ENCODE results near the gene TIGD2.

The TIGD2 gene

GRCh38 chr4:89161841-89162240 is 50.5 kb downstream of the TIGD2 start:
- H3K9ac ChIP-seq (ENCODE audit: low read depth, low read length, poor library complexity), result no peak overlapping the region
- H3K36me3 ChIP-seq (replicated peaks in 1 of 2; ENCODE audit: control insufficient read depth in 2 of 2, insufficient read depth in 2 of 2, low read length in 2 of 2), result no peaks in the 10 kb centered on the region
- no peak overlapping the region for H2BK120ac ChIP-seq (ENCODE audit: low read depth, low read length)
- H3K27me3 ChIP-seq (ENCODE audit: control insufficient read depth in 3 of 3, insufficient read depth in 3 of 3, low read depth in 1 of 3, low read length in 3 of 3), result peaks cover 0 to 2% (median 0%) of the 10 kb centered on the region in 3 experiments
- H2BK15ac ChIP-seq (ENCODE audit: low read length), result no peak overlapping the region
- no peaks in the 10 kb centered on the region for H3K9me3 ChIP-seq (replicated peaks in 1 of 2; ENCODE audit: control insufficient read depth in 2 of 2, insufficient read depth in 1 of 2, low read depth in 1 of 2, low read length in 2 of 2)
- H2AFZ ChIP-seq (ENCODE audit: low read length), result no peak overlapping the region
- no peak overlapping the region for H4K91ac ChIP-seq (ENCODE audit: low read depth, low read length, poor library complexity)
- H3K4me2 ChIP-seq (ENCODE audit: insufficient read depth, low read length, poor library complexity, severe bottlenecking), result no peak overlapping the region
- no peak overlapping the region for H3K14ac ChIP-seq (ENCODE audit: low read length)
- no peak overlapping the region for H2BK12ac ChIP-seq (ENCODE audit: low read length)
- no peak overlapping the region for H4K8ac ChIP-seq (ENCODE audit: low read depth, low read length)
- no peaks in the 10 kb centered on the region for H3K79me1 ChIP-seq (ENCODE audit: low read depth, low read length)
- no peak overlapping the region for H2AK5ac ChIP-seq (ENCODE audit: low read depth, low read length)
- H3K4ac ChIP-seq (ENCODE audit: low read length), result no peak overlapping the region
- no peak overlapping the region for H3K23ac ChIP-seq (ENCODE audit: low read depth, low read length, poor library complexity)
- H3K4me1 ChIP-seq (ENCODE audit: control insufficient read depth in 2 of 2, insufficient read depth in 1 of 2, low read depth in 1 of 2, low read length in 2 of 2), result no peaks in the 10 kb centered on the region
- no peak for DNase-seq (ENCODE audit: low spot score)
- no CpG with 5 or more reads among the region's 2 CpGs for WGBS, 2 donors (ENCODE audit: extremely low coverage in 2 of 2, insufficient read length in 2 of 2, insufficient replicate concordance in 1 of 2)
- no peak overlapping the region for H3K18ac ChIP-seq (ENCODE audit: low read length)
- no peak overlapping the region for H3K4me3 ChIP-seq (ENCODE audit: low read length in 2 of 2)
- H3K27ac ChIP-seq (replicated peaks; ENCODE audit: low read length), result no peak overlapping the region
- H2BK5ac ChIP-seq (ENCODE audit: low read length), result no peak overlapping the region

GRCh38 chr4:89162496-89162895 is 51.2 kb downstream of the TIGD2 start:
- no peak for DNase-seq (ENCODE audit: low spot score)
- H4K91ac ChIP-seq (ENCODE audit: low read depth, low read length, poor library complexity), result no peak overlapping the region
- WGBS, 2 donors (ENCODE audit: extremely low coverage in 2 of 2, insufficient read length in 2 of 2, insufficient replicate concordance in 1 of 2), result no CpG with 5 or more reads among the region's 3 CpGs
- H3K4ac ChIP-seq (ENCODE audit: low read length), result no peak overlapping the region
- H3K79me1 ChIP-seq (ENCODE audit: low read depth, low read length), result no peaks in the 10 kb centered on the region
- no peak overlapping the region for H3K23ac ChIP-seq (ENCODE audit: low read depth, low read length, poor library complexity)
- H2AK5ac ChIP-seq (ENCODE audit: low read depth, low read length), result no peak overlapping the region
- H3K18ac ChIP-seq (ENCODE audit: low read length), result no peak overlapping the region
- H3K4me2 ChIP-seq (ENCODE audit: insufficient read depth, low read length, poor library complexity, severe bottlenecking), result no peak overlapping the region
- H3K27ac ChIP-seq (replicated peaks; ENCODE audit: low read length), result no peak overlapping the region
- no peak overlapping the region for H4K8ac ChIP-seq (ENCODE audit: low read depth, low read length)
- peaks cover 0 to 2% (median 0%) of the 10 kb centered on the region in 3 experiments for H3K27me3 ChIP-seq (ENCODE audit: control insufficient read depth in 3 of 3, insufficient read depth in 3 of 3, low read depth in 1 of 3, low read length in 3 of 3)
- no peaks in the 10 kb centered on the region for H3K4me1 ChIP-seq (ENCODE audit: control insufficient read depth in 2 of 2, insufficient read depth in 1 of 2, low read depth in 1 of 2, low read length in 2 of 2)
- no peak overlapping the region for H2BK120ac ChIP-seq (ENCODE audit: low read depth, low read length)
- no peak overlapping the region for H3K14ac ChIP-seq (ENCODE audit: low read length)
- H3K36me3 ChIP-seq (replicated peaks in 1 of 2; ENCODE audit: control insufficient read depth in 2 of 2, insufficient read depth in 2 of 2, low read length in 2 of 2), result no peaks in the 10 kb centered on the region
- no peak overlapping the region for H3K9ac ChIP-seq (ENCODE audit: low read depth, low read length, poor library complexity)
- H3K4me3 ChIP-seq (ENCODE audit: low read length in 2 of 2), result no peak overlapping the region
- H3K9me3 ChIP-seq (replicated peaks in 1 of 2; ENCODE audit: control insufficient read depth in 2 of 2, insufficient read depth in 1 of 2, low read depth in 1 of 2, low read length in 2 of 2), result no peaks in the 10 kb centered on the region
- no peak overlapping the region for H2BK15ac ChIP-seq (ENCODE audit: low read length)
- no peak overlapping the region for H2BK5ac ChIP-seq (ENCODE audit: low read length)
- H2BK12ac ChIP-seq (ENCODE audit: low read length), result no peak overlapping the region
- no peak overlapping the region for H2AFZ ChIP-seq (ENCODE audit: low read length)

GRCh38 chr4:89162987-89163386 is 51.7 kb downstream of the TIGD2 start:
- Histone ChIP-seq H3K4me3 (ENCODE audit: low read length in 2 of 2) (no peak overlapping the region), H2BK15ac (ENCODE audit: low read length) (no peak overlapping the region), H2BK120ac (ENCODE audit: low read depth, low read length) (no peak overlapping the region), H3K23ac (ENCODE audit: low read depth, low read length, poor library complexity) (no peak overlapping the region), H2BK5ac (ENCODE audit: low read length) (no peak overlapping the region), H3K18ac (ENCODE audit: low read length) (no peak overlapping the region), H4K8ac (ENCODE audit: low read depth, low read length) (no peak overlapping the region), H3K36me3 (replicated peaks in 1 of 2; ENCODE audit: control insufficient read depth in 2 of 2, insufficient read depth in 2 of 2, low read length in 2 of 2) (no peaks in the 10 kb centered on the region), H3K9ac (ENCODE audit: low read depth, low read length, poor library complexity) (no peak overlapping the region), H2AFZ (ENCODE audit: low read length) (no peak overlapping the region), H3K4me2 (ENCODE audit: insufficient read depth, low read length, poor library complexity, severe bottlenecking) (no peak overlapping the region), H3K14ac (ENCODE audit: low read length) (no peak overlapping the region), H4K91ac (ENCODE audit: low read depth, low read length, poor library complexity) (no peak overlapping the region), H3K27me3 (ENCODE audit: control insufficient read depth in 3 of 3, insufficient read depth in 3 of 3, low read depth in 1 of 3, low read length in 3 of 3) (peaks cover 0 to 2% (median 0%) of the 10 kb centered on the region in 3 experiments), H3K27ac (replicated peaks; ENCODE audit: low read length) (no peak overlapping the region), H3K9me3 (replicated peaks in 1 of 2; ENCODE audit: control insufficient read depth in 2 of 2, insufficient read depth in 1 of 2, low read depth in 1 of 2, low read length in 2 of 2) (no peaks in the 10 kb centered on the region), H2BK12ac (ENCODE audit: low read length) (no peak overlapping the region), H3K4me1 (ENCODE audit: control insufficient read depth in 2 of 2, insufficient read depth in 1 of 2, low read depth in 1 of 2, low read length in 2 of 2) (no peaks in the 10 kb centered on the region), H3K79me1 (ENCODE audit: low read depth, low read length) (no peaks in the 10 kb centered on the region), H2AK5ac (ENCODE audit: low read depth, low read length) (no peak overlapping the region), H3K4ac (ENCODE audit: low read length) (no peak overlapping the region)
- DNase-seq (ENCODE audit: low spot score), result no peak
- WGBS, 2 donors (ENCODE audit: extremely low coverage in 2 of 2, insufficient read length in 2 of 2, insufficient replicate concordance in 1 of 2), result no CpG with 5 or more reads among the region's 4 CpGs

- DNase-seq (ENCODE audit: low spot score), result no peak
These were observed 53.1 kb downstream of the TIGD2 start for GRCh38 chr4:89164400-89164799.

More at GRCh38 chr4:89164400-89164799, 53.1 kb downstream of the TIGD2 start:
- no peak overlapping the region for H3K9ac ChIP-seq (ENCODE audit: low read depth, low read length, poor library complexity)
- H2BK5ac ChIP-seq (ENCODE audit: low read length), result no peak overlapping the region
- no peak overlapping the region for H3K27ac ChIP-seq (replicated peaks; ENCODE audit: low read length)
- H3K36me3 ChIP-seq (replicated peaks in 1 of 2; ENCODE audit: control insufficient read depth in 2 of 2, insufficient read depth in 2 of 2, low read length in 2 of 2), result no peaks in the 10 kb centered on the region
- no peak overlapping the region for H2AK5ac ChIP-seq (ENCODE audit: low read depth, low read length)
- H3K27me3 ChIP-seq (ENCODE audit: control insufficient read depth in 3 of 3, insufficient read depth in 3 of 3, low read depth in 1 of 3, low read length in 3 of 3), result peaks cover 0 to 2% (median 0%) of the 10 kb centered on the region in 3 experiments
- no peaks in the 10 kb centered on the region for H3K9me3 ChIP-seq (replicated peaks in 1 of 2; ENCODE audit: control insufficient read depth in 2 of 2, insufficient read depth in 1 of 2, low read depth in 1 of 2, low read length in 2 of 2)
- H3K4ac ChIP-seq (ENCODE audit: low read length), result no peak overlapping the region
- no peaks in the 10 kb centered on the region for H3K79me1 ChIP-seq (ENCODE audit: low read depth, low read length)
- no peak overlapping the region for H3K4me2 ChIP-seq (ENCODE audit: insufficient read depth, low read length, poor library complexity, severe bottlenecking)
- no peak overlapping the region for H3K23ac ChIP-seq (ENCODE audit: low read depth, low read length, poor library complexity)
- no peak overlapping the region for H4K91ac ChIP-seq (ENCODE audit: low read depth, low read length, poor library complexity)
- H2BK120ac ChIP-seq (ENCODE audit: low read depth, low read length), result no peak overlapping the region
- no peak overlapping the region for H2AFZ ChIP-seq (ENCODE audit: low read length)
- H2BK12ac ChIP-seq (ENCODE audit: low read length), result no peak overlapping the region
- no peak overlapping the region for H2BK15ac ChIP-seq (ENCODE audit: low read length)
- H4K8ac ChIP-seq (ENCODE audit: low read depth, low read length), result no peak overlapping the region
- no peaks in the 10 kb centered on the region for H3K4me1 ChIP-seq (ENCODE audit: control insufficient read depth in 2 of 2, insufficient read depth in 1 of 2, low read depth in 1 of 2, low read length in 2 of 2)
- no peak overlapping the region for H3K14ac ChIP-seq (ENCODE audit: low read length)
- H3K4me3 ChIP-seq (ENCODE audit: low read length in 2 of 2), result no peak overlapping the region
- no peak overlapping the region for H3K18ac ChIP-seq (ENCODE audit: low read length)
- WGBS, 2 donors (ENCODE audit: extremely low coverage in 2 of 2, insufficient read length in 2 of 2, insufficient replicate concordance in 1 of 2), result no CpG with 5 or more reads among the region's 2 CpGs

All from neuronal stem cell (in vitro differentiated cells).